HG03095 (cell line): ENCODE data around the gene FKBP6.
"Not testable (repeated sequence)": the region's sequence is repeated elsewhere in the genome, so short reads cannot be mapped to it uniquely, and the experiment has no call there.

Experiments used
- ATAC-seq: cut with Tn5 transposase; IDR thresholded peaks from one replicate; pipeline ENCODE4 v1.9.1; 2021; ENCODE audit warnings: moderate library complexity; ENCODE audit not compliant: unreplicated experiment

Gene FKBP6

DNA sequence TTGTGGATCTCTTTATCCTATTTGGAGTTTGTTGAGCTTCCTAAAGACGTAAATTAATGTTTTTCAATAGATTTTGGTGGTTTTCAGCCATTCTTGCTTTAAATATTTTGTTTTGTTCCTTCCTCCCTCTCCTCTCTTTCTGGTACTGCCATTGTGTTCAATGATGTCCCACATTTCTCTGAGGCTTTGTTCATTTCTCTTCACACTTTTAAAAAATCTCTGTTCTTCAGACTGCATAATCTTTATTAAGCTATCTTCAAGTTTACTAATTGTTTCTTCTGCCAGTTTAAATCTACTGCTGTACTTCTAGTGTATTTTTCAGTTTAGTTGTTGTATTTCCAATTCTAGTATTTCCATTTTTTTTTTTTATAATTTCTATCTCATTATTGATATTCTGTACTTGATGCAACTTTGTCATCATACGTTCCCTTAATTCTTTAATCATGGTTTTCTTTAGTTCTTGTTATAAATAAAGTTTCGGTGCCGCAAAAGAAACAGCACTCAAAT, 60.0 kb downstream of the FKBP6 start:
- ATAC-seq = no peak

DNA sequence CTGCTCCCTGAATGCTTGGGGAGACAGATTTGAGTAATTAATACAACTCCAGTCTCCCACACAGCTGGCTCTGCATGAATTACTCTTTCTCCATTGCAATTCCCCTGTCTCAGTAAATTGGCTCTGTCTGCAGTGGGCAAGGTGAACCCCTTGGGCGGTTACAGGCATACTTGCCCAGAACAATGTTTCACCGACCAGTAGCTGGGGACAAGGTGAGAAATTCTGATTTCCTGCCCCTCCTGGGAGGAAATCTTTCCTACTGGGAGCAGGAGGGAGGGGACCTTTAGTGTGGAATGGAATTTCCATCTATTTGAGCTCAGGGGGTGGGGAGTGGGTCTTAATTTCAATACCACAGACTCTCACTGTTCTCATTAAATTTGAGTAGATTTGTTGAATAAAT, 63.4 kb downstream of the FKBP6 start:
- ATAC-seq = no peak

DNA sequence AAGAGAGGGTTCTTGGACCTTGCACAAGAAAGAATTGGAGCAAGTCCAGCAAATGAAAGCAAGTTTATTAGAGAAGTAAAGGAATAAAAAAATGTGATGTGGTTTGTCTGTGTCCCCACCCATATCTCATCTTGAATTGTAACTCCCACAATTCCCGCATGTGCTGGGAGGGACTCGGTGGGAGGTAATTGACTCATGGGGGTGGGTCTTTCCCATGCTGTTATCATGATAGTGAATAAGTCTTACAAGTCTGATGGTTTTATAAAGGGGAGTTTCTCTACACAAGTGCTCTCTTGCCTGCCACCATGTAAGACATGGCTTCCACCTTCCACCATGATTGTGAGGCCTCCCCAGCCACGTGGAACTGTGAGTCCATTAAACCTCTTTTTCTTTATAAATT, 66.5 kb downstream of the FKBP6 start:
- ATAC-seq = no peak

DNA sequence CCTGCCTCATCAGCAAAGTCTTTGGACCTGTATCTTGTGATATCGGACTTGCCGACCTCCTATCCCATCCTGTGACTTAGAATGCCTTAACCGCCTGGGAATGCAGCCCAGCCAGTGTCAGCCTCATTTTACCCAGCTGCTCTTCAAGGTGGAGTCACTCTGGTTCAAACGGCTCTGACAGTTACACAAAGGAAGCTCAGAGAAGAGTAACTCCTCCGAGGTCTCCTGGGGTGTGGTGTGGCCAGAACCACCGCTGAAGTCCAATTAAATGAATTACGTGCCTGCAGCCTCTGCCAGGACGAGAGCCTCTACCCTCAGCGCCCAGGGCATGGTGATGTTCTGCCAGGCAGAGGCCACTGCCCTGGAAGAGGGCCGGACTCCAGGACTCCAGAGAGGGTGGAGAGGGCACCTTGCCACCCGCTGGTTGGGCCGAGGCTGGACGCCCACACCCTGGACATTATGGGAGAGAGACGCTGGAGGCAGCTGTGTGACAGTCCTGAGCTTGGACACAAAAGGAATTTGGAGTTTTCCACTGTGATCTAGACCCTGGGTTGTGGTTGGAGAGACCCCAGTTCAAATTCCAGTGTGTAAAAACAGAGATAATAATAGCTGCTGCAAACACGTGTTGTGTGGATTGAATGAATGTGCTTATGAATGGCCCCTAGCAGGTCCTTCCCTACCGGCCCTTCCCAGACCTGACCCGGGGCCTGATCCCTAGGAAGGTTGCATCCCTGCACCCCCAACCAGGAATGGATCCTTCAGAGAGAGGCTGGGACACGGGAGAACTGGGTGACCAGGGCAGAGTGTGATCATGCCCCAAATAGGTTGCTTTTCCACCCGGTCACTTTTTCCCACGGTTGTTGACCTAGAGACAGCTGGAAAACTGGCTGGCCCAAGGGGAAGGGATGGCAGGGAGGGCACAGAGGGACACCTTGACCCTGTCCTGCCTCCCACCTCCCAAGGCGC, 67.9 kb downstream of the FKBP6 start:
- no peak for ATAC-seq

DNA sequence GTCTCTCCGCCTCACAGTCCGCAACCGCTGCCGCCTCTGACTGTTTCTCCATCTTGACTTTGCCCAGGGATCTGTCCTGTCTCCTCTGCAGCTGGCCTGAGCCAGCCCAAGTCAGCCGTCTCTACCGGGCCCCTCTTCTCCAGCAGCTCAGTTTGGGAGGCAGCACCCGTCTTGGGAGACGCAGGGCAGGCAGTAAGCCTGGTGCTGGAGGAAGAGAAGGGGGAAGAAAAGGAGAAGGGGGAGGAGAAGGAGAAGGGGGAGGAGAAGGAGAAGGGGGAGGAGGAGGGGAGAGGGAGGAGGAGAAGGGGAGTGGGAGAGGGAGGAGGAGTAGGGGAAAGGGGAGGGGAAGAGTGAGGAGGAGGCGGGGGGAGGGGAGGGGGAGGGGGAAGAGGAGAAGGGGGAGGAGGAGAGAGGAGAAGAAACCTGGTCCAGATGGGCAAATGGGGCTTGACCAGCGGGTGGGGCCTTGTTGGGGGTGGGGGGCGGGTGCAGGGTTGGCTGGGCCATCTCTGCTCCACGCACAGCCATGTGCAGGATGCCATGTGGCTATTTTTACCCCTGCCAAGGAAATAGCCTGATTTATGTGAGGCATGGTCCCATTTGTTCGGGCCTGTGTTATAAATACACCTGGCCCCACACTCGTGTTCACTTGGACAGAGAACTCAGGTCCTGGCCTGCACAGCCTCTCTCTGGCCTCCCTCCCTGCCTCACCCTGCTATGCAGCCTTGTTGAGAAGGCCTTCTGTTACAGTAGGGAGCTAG, 69.7 kb downstream of the FKBP6 start:
- ATAC-seq = no peak

DNA sequence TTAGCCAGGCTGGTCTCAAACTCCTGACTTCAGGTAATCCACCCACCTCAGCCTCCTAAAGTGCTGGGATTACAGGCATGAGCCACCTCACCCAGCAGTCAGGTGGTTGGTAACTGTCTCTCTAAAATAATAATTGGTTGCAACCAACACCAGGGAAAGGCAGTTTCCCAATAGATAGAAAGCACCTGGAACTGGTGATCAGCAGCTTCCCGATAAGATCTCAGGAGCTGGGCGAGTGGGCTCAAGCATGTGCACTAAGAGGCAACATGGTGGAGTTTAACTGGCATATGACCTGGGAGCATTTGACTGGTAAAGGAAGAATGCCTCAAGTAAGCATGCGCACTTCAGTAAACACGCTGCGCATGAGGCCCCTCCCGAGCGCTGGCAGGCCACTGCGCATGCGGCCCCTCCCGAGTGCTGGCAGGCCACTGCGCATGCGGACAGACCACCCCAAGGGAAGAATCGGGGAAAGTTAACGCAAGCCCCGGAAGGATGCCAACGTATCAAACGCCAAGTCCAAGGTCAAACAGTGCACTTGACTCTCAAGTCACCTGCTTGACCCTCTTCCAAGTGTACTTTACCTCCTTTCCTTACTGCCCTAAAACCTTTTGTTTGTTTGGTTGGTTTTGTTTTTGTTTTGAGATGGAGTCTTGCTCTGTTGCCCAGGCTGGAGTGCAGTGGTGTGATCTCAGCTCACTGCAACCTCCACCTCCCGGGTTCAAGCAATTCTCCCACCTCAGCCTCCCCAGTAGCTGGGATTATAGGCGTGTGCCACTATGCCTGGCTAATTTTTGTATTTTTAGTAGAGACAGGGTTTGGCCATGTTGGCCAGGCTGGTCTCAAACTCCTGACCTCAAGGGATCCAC, 71.5 kb downstream of the FKBP6 start:
- ATAC-seq = not testable (repeated sequence)

DNA sequence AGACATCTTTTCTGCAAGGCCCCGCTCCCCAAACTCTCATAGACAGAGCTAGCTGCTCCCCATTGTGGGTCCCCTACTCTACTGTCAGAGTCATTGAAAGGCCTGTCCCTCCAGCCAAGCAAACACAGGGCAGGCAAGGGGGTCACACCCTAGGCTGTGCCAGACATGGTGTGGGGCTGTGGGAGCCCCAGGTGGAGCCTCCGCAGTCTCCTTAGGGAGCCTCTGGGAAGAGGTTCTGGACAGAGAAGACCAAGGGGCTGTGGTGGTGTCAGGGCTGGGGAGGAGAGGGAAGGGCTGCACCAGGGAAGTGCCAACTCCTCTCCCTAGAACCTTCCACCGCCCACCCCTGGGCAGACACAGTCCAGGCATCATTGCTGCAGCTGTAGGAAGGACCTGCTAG, 76.9 kb downstream of the FKBP6 start:
- ATAC-seq = not testable (repeated sequence)
